HEK293 (cell line): ENCODE data around the gene SLC1A7.

Experiments
- ATF2 ChIP-seq: fragments of 450-650 bp; formaldehyde crosslinking; IDR thresholded peaks from 2 replicates; pipeline ENCODE4 v1.5.1; 2016; ENCODE audit warnings: missing biosample characterization, missing genetic modification characterization, low read depth
- CTCF ChIP-seq: fragments of 450-650 bp; formaldehyde crosslinking; IDR thresholded peaks from 2 replicates; pipeline ENCODE4 v1.5.1; 2016; ENCODE audit warnings: missing biosample characterization, missing genetic modification characterization
- EGR2 ChIP-seq: fragments of 450-650 bp; formaldehyde crosslinking; IDR thresholded peaks from 2 replicates; pipeline ENCODE4 v1.5.1; 2016; ENCODE audit warnings: low read depth, missing biosample characterization, missing genetic modification characterization
- MEIS1 ChIP-seq: sonication (generic); formaldehyde crosslinking; IDR thresholded peaks from 2 replicates; pipeline ENCODE4 v1.8.1; 2022; ENCODE audit warnings: missing genetic modification reagents, mild to moderate bottlenecking, borderline replicate concordance
- SP2 ChIP-seq: fragments of 450-650 bp; formaldehyde crosslinking; IDR thresholded peaks from 2 replicates; pipeline ENCODE4 v1.5.1; 2016; ENCODE audit warnings: missing biosample characterization, missing genetic modification characterization
- ZBTB17 ChIP-seq: fragments of 450-650 bp; formaldehyde crosslinking; IDR thresholded peaks from 2 replicates; pipeline ENCODE4 v1.5.1; 2016; ENCODE audit warnings: missing biosample characterization, missing genetic modification characterization
- ZBTB26 ChIP-seq: fragments of 450-650 bp; formaldehyde crosslinking; optimal IDR thresholded peaks from 2 replicates; pipeline ENCODE3; 2016; ENCODE audit warnings: missing biosample characterization, mild to moderate bottlenecking, missing genetic modification characterization
- ZNF341 ChIP-seq: fragments of 450-650 bp; formaldehyde crosslinking; IDR thresholded peaks from 2 replicates; pipeline ENCODE4; 2016; ENCODE audit warnings: low read depth, missing biosample characterization, missing genetic modification characterization
- ZNF596 ChIP-seq: fragments of 450-650 bp; IDR thresholded peaks from 2 replicates; pipeline ENCODE4 v1.5.0; 2018; ENCODE audit warnings: missing biosample characterization, mild to moderate bottlenecking, missing genetic modification characterization, moderate library complexity
- ZNF623 ChIP-seq: fragments of 450-650 bp; formaldehyde crosslinking; IDR thresholded peaks from 2 replicates; pipeline ENCODE4 v1.5.1; 2016; ENCODE audit warnings: missing biosample characterization, missing genetic modification characterization
- ZNF76 ChIP-seq: fragments of 450-650 bp; formaldehyde crosslinking; IDR thresholded peaks from 2 replicates; pipeline ENCODE4; 2016; ENCODE audit warnings: low read depth, missing biosample characterization, missing genetic modification characterization, borderline replicate concordance

- TF ChIP-seq ZNF341: no peak
- TF ChIP-seq CTCF (tag by site-specific recombination): no peak
- TF ChIP-seq EGR2 (tag by site-specific recombination): peak; percentile 33; the same call in 1 of the 2 replicates
- TF ChIP-seq ATF2 (tag by site-specific recombination): no peak
- no peak for TF ChIP-seq ZBTB17 (tag by site-specific recombination)
- no peak for TF ChIP-seq ZNF76 (tag by site-specific recombination)
- TF ChIP-seq ZNF596 (tag by site-specific recombination): no peak
- no peak for TF ChIP-seq ZBTB26
- no peak for TF ChIP-seq MEIS1
- TF ChIP-seq SP2 (tag by site-specific recombination): no peak
- TF ChIP-seq ZNF623 (tag by site-specific recombination): no peak
These were observed 20.1 kb downstream of the SLC1A7 start for GRCh38 chr1:53122201-53122885.
